OCI-LY7 (cell line): ENCODE results near the gene FZD2. TPM values are rescaled to one million over a fixed set of nuclear protein-coding genes. Genes with fewer than 3 reads are reported as not detected.
"Not testable (repeated sequence)": the region's sequence is repeated elsewhere in the genome, so short reads cannot be mapped to it uniquely, and the experiment has no call there.

Source experiments
- Bru-seq: library from RNA; stranded (reverse); fragments of 400-500 nt; gene quantifications from one replicate; lab custom pipeline; 2021; lab: Mats Ljungman, UMichigan
- BruChase-seq, 2 experiments: library from RNA; stranded (reverse); fragments of 400-500 nt; gene quantifications; one replicate each; lab custom pipeline; 2021; lab: Mats Ljungman, UMichigan
- BruUV-seq: library from RNA; stranded (reverse); fragments of 400-500 nt; replicated peaks from 2 replicates; lab custom pipeline; 2021; lab: Mats Ljungman, UMichigan
- CTCF ChIA-PET: fragments of 300-600 bp; sonication (Branson Sonifier 250); formaldehyde crosslinking; loops from one replicate; lab custom pipeline; 2022; ENCODE audit warnings: antibody characterized with exemption; ENCODE audit not compliant: unreplicated experiment; lab: Charles Lee
- POLR2A ChIA-PET: fragments of 300-600 bp; sonication (Branson Sonifier 250); formaldehyde crosslinking; loops from one replicate; lab custom pipeline; 2022; ENCODE audit warnings: antibody characterized with exemption; lab: Charles Lee
- DNase-seq: peaks from one replicate; pipeline ENCODE4 v3.0.0-alpha.2; 2015; ENCODE audit warnings: low spot score
- H2AFZ ChIP-seq: fragments of 200-600 bp; sonication (generic), shearing (Covaris generic); 2 replicates; pipeline ENCODE4 v1.6.1; 2014; ENCODE audit warnings: mild to moderate bottlenecking, antibody characterized with exemption, low read length, moderate library complexity
- H3K27ac ChIP-seq: fragments of 200-600 bp; sonication (generic); 2 replicates; pipeline ENCODE4 v1.5.1; 2014; ENCODE audit warnings: mixed run types, low read depth, mild to moderate bottlenecking, moderate library complexity, low read length, inconsistent platforms; ENCODE audit not compliant: poor library complexity, severe bottlenecking
- H3K36me3 ChIP-seq: fragments of 200-600 bp; sonication (generic); 2 replicates; pipeline ENCODE4 v1.6.1; 2014; ENCODE audit warnings: mild to moderate bottlenecking, antibody characterized with exemption, low read length, moderate library complexity, mixed read lengths; ENCODE audit not compliant: insufficient read depth
- H3K4me1 ChIP-seq: fragments of 200-600 bp; sonication (generic); 2 replicates; pipeline ENCODE4 v1.5.1; 2014; ENCODE audit warnings: mild to moderate bottlenecking, low read length; ENCODE audit not compliant: insufficient read depth, poor library complexity, severe bottlenecking
- H3K4me2 ChIP-seq: fragments of 200-600 bp; sonication (generic); 2 replicates; pipeline ENCODE4 v1.6.1; 2014; ENCODE audit warnings: mild to moderate bottlenecking, low read length
- H3K4me3 ChIP-seq: fragments of 200-600 bp; sonication (generic); 2 replicates; pipeline ENCODE4 v1.5.1; 2014; ENCODE audit warnings: mild to moderate bottlenecking, low read depth, low read length; ENCODE audit not compliant: poor library complexity, severe bottlenecking
- H3K79me2 ChIP-seq: fragments of 200-600 bp; sonication (generic); 2 replicates; pipeline ENCODE4 v1.6.1; 2016; ENCODE audit warnings: low read depth, mild to moderate bottlenecking, low read length, moderate library complexity, mixed read lengths; ENCODE audit not compliant: insufficient read depth
- H3K9me2 ChIP-seq: fragments of 200-600 bp; sonication (generic); 2 replicates; pipeline ENCODE4 v1.6.1; 2016; ENCODE audit warnings: mild to moderate bottlenecking, low read length, mixed read lengths; ENCODE audit not compliant: insufficient read depth
- H3K9me3 ChIP-seq: fragments of 200-600 bp; sonication (generic); 2 replicates; pipeline ENCODE4 v1.6.1; 2014; ENCODE audit warnings: mild to moderate bottlenecking, mixed run types, low read length, mixed read lengths
- H4K20me1 ChIP-seq: fragments of 200-600 bp; sonication (generic); 2 replicates; pipeline ENCODE4 v1.6.1; 2014; ENCODE audit warnings: mild to moderate bottlenecking, antibody characterized with exemption, low read length, moderate library complexity, mixed read lengths; ENCODE audit not compliant: insufficient read depth
- EZH2phosphoT487 ChIP-seq: fragments of 200-600 bp; sonication (generic); IDR thresholded peaks from 2 replicates; pipeline ENCODE4 v1.6.1; 2018; ENCODE audit warnings: low read depth, borderline replicate concordance, mild to moderate bottlenecking, mixed run types, antibody characterized with exemption, low read length, moderate library complexity, mixed read lengths
- intact Hi-C: fragments of 100-400 bp; cut with micrococcal nuclease; formaldehyde crosslinking; loops from one replicate; pipeline ENCODE4 v1.10.0; 2022; ENCODE audit not compliant: unreplicated experiment
- long read RNA-seq: library from polyadenylated mRNA; stranded (forward); transcript quantifications from one replicate; pipeline ENCODE4 v2.0.0, GENCODE V29; 2022
- total RNA-seq, 2 experiments: library from RNA; depleted of rRNA in 1 of 2; stranded (reverse); fragments of >200 nt in 1 of 2; shearing (Covaris generic) in 1 of 2; gene quantifications; 2 replicates each; pipeline ENCODE4 v1.2.3, GENCODE V29; 2014 to 2022
- TF ChIP-seq, protein P1 (sequence below): fragments of 200-600 bp; sonication (generic); conservative IDR thresholded peaks from 2 replicates; pipeline ENCODE4 v1.5.1; 2014; ENCODE audit warnings: mild to moderate bottlenecking, antibody characterized with exemption, low read length, moderate library complexity, mixed read lengths

The FZD2 gene
- 3.7 and 4.4 TPM in 2 replicates for total RNA-seq (2014; rRNA removed; shearing (Covaris generic))
- 9.2 and 10.9 TPM in 2 replicates for total RNA-seq (2022)
- Bru-seq, nascent RNA, result percentile 36 among the genes with signal in this experiment
- percentile 33 among the genes with signal in this experiment for BruChase-seq, experiment 1, labeled RNA remaining after a 6-hour chase
- BruChase-seq, experiment 2, labeled RNA remaining after a 2-hour chase, result percentile 44 among the genes with signal in this experiment
- long read RNA-seq, transcript FZD2-201 (1 exons, 2,112 nt), result major isoform, 13 of 13 reads
- long read RNA-seq, partial matches to known transcripts, result 0 of 13 reads
- long read RNA-seq, other reads (novel, unspliced or antisense), result 0 of 13 reads

- intact Hi-C loops, result no loop called here
- Histone ChIP-seq H3K4me3 (peak within 1 kb of the TSS; percentile 71), H3K9me3 (no peaks in the 10 kb centered on the region), H3K9me2 (no peaks in the 10 kb centered on the region), H3K36me3 (no peaks in the 10 kb centered on the region), H2AFZ (peak within 1 kb of the TSS; percentile 98), H3K4me2 (peak within 1 kb of the TSS; percentile 96), H4K20me1 (no peaks in the 10 kb centered on the region), H3K4me1 (peaks cover 11% of the 10 kb centered on the region), H3K27ac (peak within 1 kb of the TSS; percentile 79), H3K79me2 (no peaks in the 10 kb centered on the region)
- TF ChIP-seq, protein P1, sequence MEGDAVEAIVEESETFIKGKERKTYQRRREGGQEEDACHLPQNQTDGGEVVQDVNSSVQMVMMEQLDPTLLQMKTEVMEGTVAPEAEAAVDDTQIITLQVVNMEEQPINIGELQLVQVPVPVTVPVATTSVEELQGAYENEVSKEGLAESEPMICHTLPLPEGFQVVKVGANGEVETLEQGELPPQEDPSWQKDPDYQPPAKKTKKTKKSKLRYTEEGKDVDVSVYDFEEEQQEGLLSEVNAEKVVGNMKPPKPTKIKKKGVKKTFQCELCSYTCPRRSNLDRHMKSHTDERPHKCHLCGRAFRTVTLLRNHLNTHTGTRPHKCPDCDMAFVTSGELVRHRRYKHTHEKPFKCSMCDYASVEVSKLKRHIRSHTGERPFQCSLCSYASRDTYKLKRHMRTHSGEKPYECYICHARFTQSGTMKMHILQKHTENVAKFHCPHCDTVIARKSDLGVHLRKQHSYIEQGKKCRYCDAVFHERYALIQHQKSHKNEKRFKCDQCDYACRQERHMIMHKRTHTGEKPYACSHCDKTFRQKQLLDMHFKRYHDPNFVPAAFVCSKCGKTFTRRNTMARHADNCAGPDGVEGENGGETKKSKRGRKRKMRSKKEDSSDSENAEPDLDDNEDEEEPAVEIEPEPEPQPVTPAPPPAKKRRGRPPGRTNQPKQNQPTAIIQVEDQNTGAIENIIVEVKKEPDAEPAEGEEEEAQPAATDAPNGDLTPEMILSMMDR, result no peak
- no peak for TF ChIP-seq EZH2phosphoT487
- CTCF ChIA-PET, result interaction anchor here (0.8 kb wide), 1 partner anchor 154 kb away, joined by 3 read pairs; no protein-coding TSS in a partner anchor
- peak; percentile 96 for DNase-seq
- POLR2A ChIA-PET, result interaction anchor here (0.6 to 0.9 kb wide), 5 partner anchors 21 to 616 kb away, joined by 3 to 6 read pairs (median 3); no protein-coding TSS in a partner anchor
- BruUV-seq, result no TSS peak
These were observed at the start of gene FZD2 for GRCh38 chr17:44556832-44557606. Gene FZD2, plus strand, starts transcription at chr17:44557484. Its CDS starts 205 bp downstream, at chr17:44557689.

DNA sequence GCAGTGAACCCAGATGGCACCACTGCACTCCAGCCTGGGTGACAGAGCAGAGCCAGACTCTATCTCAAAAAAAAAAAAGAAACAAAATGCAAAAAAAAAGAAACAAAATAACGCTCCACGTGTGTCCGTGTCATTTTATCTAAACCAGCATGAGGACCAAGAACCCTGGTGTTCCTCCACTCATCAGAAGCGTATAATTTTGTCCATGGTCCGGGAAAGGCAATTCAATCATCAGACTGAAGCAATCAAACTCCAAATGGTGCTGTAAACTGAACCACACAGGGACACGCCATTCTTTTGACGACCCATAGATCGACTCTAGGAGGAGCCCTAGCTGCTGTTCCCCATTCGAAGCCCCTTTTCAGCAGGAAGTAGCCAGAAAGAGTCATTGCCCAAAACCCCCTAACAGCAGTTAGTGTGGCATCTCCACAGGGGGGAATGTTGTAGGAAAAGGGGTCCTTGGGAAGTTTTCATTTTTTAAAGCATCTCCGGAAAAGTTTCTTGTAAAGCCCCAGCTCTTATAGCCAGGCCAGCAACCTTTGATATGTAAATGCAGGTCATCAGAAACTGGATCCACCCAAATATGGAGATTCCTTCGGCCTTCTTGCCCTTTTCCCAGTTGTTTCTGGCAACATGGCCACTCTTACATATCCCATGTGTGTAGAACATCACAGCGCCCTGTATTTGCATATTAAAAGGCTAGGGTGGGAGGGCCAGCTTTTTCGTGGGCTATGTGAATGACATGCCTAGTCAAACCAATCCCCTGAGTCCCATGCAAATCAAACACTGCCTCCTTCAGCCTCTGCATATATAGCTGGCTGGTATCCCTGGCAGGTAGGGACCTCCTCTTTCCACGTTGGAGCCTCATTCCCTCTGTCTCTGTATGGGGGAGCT is 45.8 kb upstream of the FZD2 start:
- POLR2A ChIA-PET, result interaction anchor here (0.7 to 1.3 kb wide), 2 partner anchors 8 to 290 kb away, joined by 3 read pairs; no protein-coding TSS in a partner anchor
- intact Hi-C loops, H3K9me2 ChIP-seq, BruUV-seq, H3K4me1 ChIP-seq, H3K79me2 ChIP-seq, H3K27ac ChIP-seq, H3K9me3 ChIP-seq, H3K36me3 ChIP-seq, H3K4me3 ChIP-seq, H4K20me1 ChIP-seq, CTCF ChIA-PET: not testable (repeated sequence)
- H2AFZ ChIP-seq, result peak overlapping the region; percentile 52; the same call in 1 of the 2 replicates
- H3K4me2 ChIP-seq, result peak overlapping the region; percentile 26; the same call in 1 of the 2 replicates
- DNase-seq, result peak; percentile 28

DNA sequence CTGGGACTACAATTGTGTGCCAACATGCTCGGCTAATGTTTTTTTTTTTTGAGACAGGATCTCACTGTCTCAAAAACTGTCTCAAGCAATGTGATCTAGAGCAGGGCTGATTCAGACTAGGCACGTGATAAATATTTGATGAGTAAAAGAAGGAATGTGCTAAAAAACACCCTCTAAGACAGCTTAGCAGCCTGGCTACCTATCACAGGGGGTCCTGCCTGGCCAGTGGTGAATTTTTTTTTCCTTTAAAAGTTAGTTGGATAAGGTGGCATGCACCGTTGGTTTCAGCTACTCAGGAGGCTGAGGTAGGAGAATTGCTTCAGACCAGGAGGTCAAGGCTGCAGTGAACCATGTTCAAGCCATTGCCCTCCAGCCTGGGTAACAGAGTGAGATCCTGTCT is 39.3 kb upstream of the FZD2 start:
- Histone ChIP-seq H3K4me1 (no peaks in the 10 kb centered on the region), H3K4me2 (no peak overlapping the region), H3K9me2 (no peaks in the 10 kb centered on the region), H4K20me1 (no peaks in the 10 kb centered on the region), H3K27ac (no peak overlapping the region), H3K79me2 (no peaks in the 10 kb centered on the region), H3K36me3 (no peaks in the 10 kb centered on the region), H3K4me3 (no peak overlapping the region), H2AFZ (no peak overlapping the region), H3K9me3 (no peaks in the 10 kb centered on the region)
- TF ChIP-seq, protein P1, result no peak
- no peak for TF ChIP-seq EZH2phosphoT487
- intact Hi-C loops, result no loop called here
- no TSS peak for BruUV-seq
- POLR2A ChIA-PET, result interaction anchor here (0.5 kb wide), 1 partner anchor 35 kb away, joined by 5 read pairs; no protein-coding TSS in a partner anchor
- DNase-seq, result no peak
- CTCF ChIA-PET, result no interaction called here
